Measurements from ENCODE around the gene ENOSF1. TPM values are rescaled to one million over a fixed set of nuclear protein-coding genes. Genes with fewer than 3 reads are reported as not detected.

The ENOSF1 gene
- total RNA-seq, 1 donor from 2014 or later, result 96.2 TPM

DNA sequence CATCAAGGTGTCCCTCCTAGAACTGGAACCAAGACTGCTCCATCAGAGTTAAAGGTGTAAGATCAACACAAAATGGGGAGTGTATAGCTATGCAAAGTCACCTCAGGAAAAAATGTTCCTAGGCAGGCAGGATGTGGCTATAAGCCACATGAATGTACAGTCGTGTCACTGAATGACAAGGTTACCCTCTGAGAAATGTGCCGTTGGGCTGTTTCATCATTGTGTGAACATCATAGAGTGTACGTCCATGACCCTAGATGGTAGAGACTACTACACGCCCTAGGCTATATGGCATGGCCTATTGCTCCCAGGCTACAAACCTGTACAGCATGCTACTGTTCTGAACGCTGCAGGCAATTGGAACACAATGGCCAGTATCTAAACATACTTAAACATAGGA is 30.4 kb downstream of the ENOSF1 start:
- H3K9me3 ChIP-seq, result no peaks in the 10 kb centered on the region
- H3K27me3 ChIP-seq, result no peaks in the 10 kb centered on the region
- H3K36me3 ChIP-seq, result peaks cover 48% of the 10 kb centered on the region
- no peaks in the 10 kb centered on the region for H3K4me1 ChIP-seq
- intact Hi-C loops (cut with DNase I), result no loop called here
- no peak overlapping the region for H3K4me3 ChIP-seq
- ATAC-seq (no peak), DNase-seq (no peak)
- TF ChIP-seq, protein P1, sequence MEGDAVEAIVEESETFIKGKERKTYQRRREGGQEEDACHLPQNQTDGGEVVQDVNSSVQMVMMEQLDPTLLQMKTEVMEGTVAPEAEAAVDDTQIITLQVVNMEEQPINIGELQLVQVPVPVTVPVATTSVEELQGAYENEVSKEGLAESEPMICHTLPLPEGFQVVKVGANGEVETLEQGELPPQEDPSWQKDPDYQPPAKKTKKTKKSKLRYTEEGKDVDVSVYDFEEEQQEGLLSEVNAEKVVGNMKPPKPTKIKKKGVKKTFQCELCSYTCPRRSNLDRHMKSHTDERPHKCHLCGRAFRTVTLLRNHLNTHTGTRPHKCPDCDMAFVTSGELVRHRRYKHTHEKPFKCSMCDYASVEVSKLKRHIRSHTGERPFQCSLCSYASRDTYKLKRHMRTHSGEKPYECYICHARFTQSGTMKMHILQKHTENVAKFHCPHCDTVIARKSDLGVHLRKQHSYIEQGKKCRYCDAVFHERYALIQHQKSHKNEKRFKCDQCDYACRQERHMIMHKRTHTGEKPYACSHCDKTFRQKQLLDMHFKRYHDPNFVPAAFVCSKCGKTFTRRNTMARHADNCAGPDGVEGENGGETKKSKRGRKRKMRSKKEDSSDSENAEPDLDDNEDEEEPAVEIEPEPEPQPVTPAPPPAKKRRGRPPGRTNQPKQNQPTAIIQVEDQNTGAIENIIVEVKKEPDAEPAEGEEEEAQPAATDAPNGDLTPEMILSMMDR (IDR thresholded peaks at IDR 0.05), result no peak
- no peak overlapping the region for H3K27ac ChIP-seq

DNA sequence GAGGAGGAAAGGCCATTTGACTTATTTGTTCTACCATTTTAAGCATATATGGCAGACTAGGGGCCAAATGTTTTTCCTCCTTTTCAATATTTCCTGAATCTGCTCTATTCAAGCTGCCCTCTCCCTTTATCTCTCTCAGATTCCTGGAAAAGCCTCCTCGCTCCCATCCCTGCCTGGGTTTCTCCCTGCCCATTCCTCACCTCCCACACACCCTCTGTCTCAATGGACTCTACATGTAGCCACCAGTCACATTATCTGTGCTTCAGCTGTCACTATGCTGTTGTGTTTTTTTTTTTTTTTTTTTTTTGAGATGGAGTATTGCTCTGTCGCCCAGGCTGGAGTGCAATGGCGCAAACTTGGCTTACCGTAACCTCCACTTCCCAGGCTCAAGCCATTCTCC is 32.0 kb downstream of the ENOSF1 start:
- H3K4me1 ChIP-seq, result no peaks in the 10 kb centered on the region
- no peaks in the 10 kb centered on the region for H3K27me3 ChIP-seq
- peaks cover 48% of the 10 kb centered on the region for H3K36me3 ChIP-seq
- no peaks in the 10 kb centered on the region for H3K9me3 ChIP-seq
- no peak overlapping the region for H3K27ac ChIP-seq
- TF ChIP-seq, protein P1 (IDR thresholded peaks at IDR 0.05), result no peak
- intact Hi-C loops (cut with DNase I), result no loop called here
- H3K4me3 ChIP-seq, result no peak overlapping the region
- DNase-seq, result no peak
- no peak for ATAC-seq

DNA sequence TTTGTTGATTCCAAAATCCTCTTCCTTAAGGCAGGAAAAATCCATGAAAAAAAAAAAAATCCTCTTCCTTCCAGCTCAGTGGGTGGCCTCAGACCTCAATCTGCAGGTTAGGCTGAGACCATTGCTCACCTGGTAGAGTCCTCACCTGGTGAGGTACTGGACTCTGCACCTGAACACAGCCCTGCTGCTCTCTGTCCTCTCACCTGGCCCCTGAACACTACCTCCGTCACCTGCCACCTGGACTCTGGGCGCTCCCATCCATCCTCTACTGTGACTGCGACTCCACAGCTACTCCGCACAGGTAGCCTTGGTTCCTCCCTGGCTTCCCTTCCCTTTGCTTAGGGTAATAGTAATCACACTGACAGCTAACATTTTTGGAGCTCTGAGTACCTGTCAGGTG is 32.9 kb downstream of the ENOSF1 start:
- TF ChIP-seq, protein P1 (IDR thresholded peaks at IDR 0.05), result no peak
- Histone ChIP-seq H3K27me3 (no peaks in the 10 kb centered on the region), H3K9me3 (no peaks in the 10 kb centered on the region), H3K4me1 (no peaks in the 10 kb centered on the region), H3K27ac (no peak overlapping the region), H3K36me3 (peaks cover 53% of the 10 kb centered on the region), H3K4me3 (no peak overlapping the region)
- intact Hi-C loops (cut with DNase I), result no loop called here
- no peak for DNase-seq
- no peak for ATAC-seq

DNA sequence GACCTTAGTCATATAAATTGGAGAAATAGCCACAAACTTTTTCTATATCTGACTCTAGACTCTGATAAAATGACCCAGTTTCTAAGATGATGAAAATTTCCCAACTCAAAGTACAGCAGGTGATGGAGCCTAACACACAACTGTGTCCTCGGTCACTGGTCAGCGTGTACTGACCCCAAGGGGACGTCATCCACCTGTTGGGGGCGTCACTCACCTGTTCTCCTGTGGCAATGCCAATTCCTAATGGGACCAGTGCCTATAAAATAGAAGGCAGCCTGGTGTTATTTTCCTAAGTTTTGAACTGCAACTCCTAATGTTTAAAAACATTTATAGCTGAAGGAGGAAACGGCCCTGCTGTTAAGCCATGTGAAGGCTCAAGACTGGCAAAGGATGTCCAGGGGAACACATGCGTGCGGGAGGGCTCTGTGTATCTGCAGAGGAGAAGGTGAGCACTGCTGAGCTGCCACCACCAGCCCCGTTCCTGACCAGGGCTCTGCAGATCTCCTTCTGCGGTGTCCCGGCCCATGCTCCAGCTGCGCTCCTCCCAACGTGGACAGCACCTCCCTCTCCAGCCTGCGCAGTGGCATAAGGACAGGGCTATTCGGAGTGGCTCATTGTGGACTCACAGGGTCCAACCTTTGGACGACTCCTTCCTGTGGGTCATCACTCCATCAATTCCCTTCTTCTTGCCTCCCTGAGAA is 33.8 kb downstream of the ENOSF1 start:
- ATAC-seq (no peak), DNase-seq (no peak)
- intact Hi-C loops (cut with DNase I), result no loop called here
- no peak overlapping the region for H3K4me3 ChIP-seq
- no peaks in the 10 kb centered on the region for H3K4me1 ChIP-seq
- H3K27ac ChIP-seq, result no peak overlapping the region
- H3K36me3 ChIP-seq, result peaks cover 62% of the 10 kb centered on the region
- no peaks in the 10 kb centered on the region for H3K9me3 ChIP-seq
- no peaks in the 10 kb centered on the region for H3K27me3 ChIP-seq
- TF ChIP-seq, protein P1 (IDR thresholded peaks at IDR 0.05), result no peak

DNA sequence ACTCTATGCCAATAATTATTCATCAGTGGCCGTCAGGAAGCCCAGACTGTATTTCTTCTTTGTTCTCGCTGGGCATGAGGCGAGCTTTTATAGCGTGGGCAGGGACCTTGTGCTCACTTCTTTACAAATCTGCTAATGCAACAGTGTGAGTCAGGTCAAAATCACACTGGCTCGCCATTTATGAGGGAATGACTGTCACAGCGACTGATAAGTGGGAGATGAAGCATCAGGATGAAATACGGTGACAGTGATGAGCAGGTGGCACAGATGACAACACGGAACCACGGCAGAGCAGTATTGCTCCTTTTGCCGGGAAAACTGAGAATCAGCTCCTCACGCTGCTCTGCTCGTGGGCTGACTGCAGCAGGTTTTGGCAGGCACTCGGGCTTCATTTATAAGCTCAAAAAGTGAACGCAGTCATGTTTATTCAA is 34.5 kb downstream of the ENOSF1 start:
- Histone ChIP-seq H3K4me1 (no peaks in the 10 kb centered on the region), H3K9me3 (no peaks in the 10 kb centered on the region), H3K27ac (no peak overlapping the region), H3K36me3 (peaks cover 62% of the 10 kb centered on the region), H3K27me3 (no peaks in the 10 kb centered on the region), H3K4me3 (no peak overlapping the region)
- intact Hi-C loops (cut with DNase I), result no loop called here
- TF ChIP-seq, protein P1 (IDR thresholded peaks at IDR 0.05), result no peak
- DNase-seq (no peak), ATAC-seq (no peak)

DNA sequence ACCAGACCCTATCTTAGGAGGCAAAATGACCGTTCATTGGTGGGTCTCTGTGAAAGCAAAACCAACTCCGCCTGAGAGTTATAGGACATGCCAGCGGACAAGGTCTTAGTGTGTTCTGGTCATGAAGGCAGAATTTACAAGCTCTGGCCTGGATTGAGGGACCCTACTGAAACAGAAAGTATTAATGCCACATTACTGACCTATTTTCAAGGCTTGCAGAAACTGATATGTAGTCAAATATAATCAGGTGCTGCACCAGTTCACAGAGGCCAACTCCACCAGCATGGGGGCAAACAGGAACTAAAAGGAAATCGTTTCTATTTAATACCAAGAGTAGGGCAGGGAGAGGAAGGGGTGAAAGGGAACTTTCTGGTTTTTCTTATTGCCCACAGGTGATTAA is 35.3 kb downstream of the ENOSF1 start:
- intact Hi-C loops (cut with DNase I), result no loop called here
- Histone ChIP-seq H3K36me3 (peaks cover 65% of the 10 kb centered on the region), H3K27me3 (no peaks in the 10 kb centered on the region), H3K9me3 (no peaks in the 10 kb centered on the region), H3K4me3 (no peak overlapping the region), H3K4me1 (no peaks in the 10 kb centered on the region), H3K27ac (no peak overlapping the region)
- TF ChIP-seq, protein P1 (IDR thresholded peaks at IDR 0.05), result no peak
- DNase-seq, result no peak
- no peak for ATAC-seq

All from upper lobe of right lung (tissue), 1 donor.